Panc1 (cell line): ENCODE results near the gene ABCD3.

Source experiments
- CTCF ChIP-seq: fragments of 450-650 bp; IDR thresholded peaks from 2 replicates; pipeline ENCODE4 v1.5.1; 2017; ENCODE audit warnings: mild to moderate bottlenecking
- POLR2AphosphoS5 ChIP-seq: IDR thresholded peaks from 2 replicates; pipeline ENCODE4 v1.6.1; 2012; ENCODE audit warnings: mild to moderate bottlenecking, low read depth, low read length, moderate library complexity
- REST ChIP-seq, 2 experiments: IDR thresholded peaks; 2 replicates each; pipeline ENCODE4 v1.6.1; 2011 to 2012; ENCODE audit warnings: low read depth in 2 of 2, control low read depth in 1 of 2, low read length in 1 of 2, mild to moderate bottlenecking in 1 of 2, moderate library complexity in 1 of 2; ENCODE audit not compliant: insufficient read depth in 1 of 2

- no peak for TF ChIP-seq CTCF
- TF ChIP-seq POLR2AphosphoS5, result no peak
- no peak for TF ChIP-seq REST (IDR thresholded peaks at IDR 0.05; ENCODE audit: insufficient read depth in 1 of 2, low read depth in 2 of 2, low read length in 1 of 2)
These were observed 136.4 kb downstream of the ABCD3 start for GRCh38 chr1:94554580-94554979.
